ENCODE data around the gene SCRN1.

SCRN1 gene

GRCh38 chr7:29996321-29996720, 6.7 kb upstream of the SCRN1 start:
- Mint-ChIP-seq H3K27me3 (peaks cover 67% of the 10 kb centered on the region), H3K36me3 (ENCODE audit: insufficient read depth) (peaks cover 1% of the 10 kb centered on the region), H3K4me1 (no peaks in the 10 kb centered on the region), H3K9me3 (peaks cover 6% of the 10 kb centered on the region), H3K27ac (ENCODE audit: low read depth) (no peak overlapping the region), H3K4me3 (no peak overlapping the region)
- ATAC-seq (replicated peaks; ENCODE audit: extremely low read depth, poor library complexity, severe bottlenecking) (no peak), DNase-seq (ENCODE audit: low spot score in 2 of 2) (no peak)

GRCh38 chr7:29995652-29996051, 6.1 kb upstream of the SCRN1 start:
- peaks cover 67% of the 10 kb centered on the region for H3K27me3 Mint-ChIP-seq
- peaks cover 6% of the 10 kb centered on the region for H3K9me3 Mint-ChIP-seq
- ATAC-seq (replicated peaks; ENCODE audit: extremely low read depth, poor library complexity, severe bottlenecking) (no peak), DNase-seq (ENCODE audit: low spot score in 2 of 2) (no peak)
- no peaks in the 10 kb centered on the region for H3K4me1 Mint-ChIP-seq
- H3K27ac Mint-ChIP-seq (ENCODE audit: low read depth): no peak overlapping the region
- H3K4me3 Mint-ChIP-seq: no peak overlapping the region
- H3K36me3 Mint-ChIP-seq (ENCODE audit: insufficient read depth): peaks cover 1% of the 10 kb centered on the region

GRCh38 chr7:29993140-29993539, 3.5 kb upstream of the SCRN1 start:
- Mint-ChIP-seq H3K4me1 (peaks cover 6% of the 10 kb centered on the region), H3K36me3 (ENCODE audit: insufficient read depth) (peaks cover 1% of the 10 kb centered on the region), H3K4me3 (no peak overlapping the region), H3K27me3 (peaks cover 58% of the 10 kb centered on the region), H3K27ac (ENCODE audit: low read depth) (no peak overlapping the region), H3K9me3 (peaks cover 6% of the 10 kb centered on the region)
- no peak for DNase-seq (ENCODE audit: low spot score in 2 of 2)
- no peak for ATAC-seq (replicated peaks; ENCODE audit: extremely low read depth, poor library complexity, severe bottlenecking)

- Mint-ChIP-seq H3K4me1 (peaks cover 6% of the 10 kb centered on the region), H3K9me3 (peaks cover 6% of the 10 kb centered on the region), H3K27me3 (peaks cover 58% of the 10 kb centered on the region), H3K4me3 (no peak overlapping the region), H3K27ac (ENCODE audit: low read depth) (no peak overlapping the region), H3K36me3 (ENCODE audit: insufficient read depth) (no peaks in the 10 kb centered on the region)
- ATAC-seq (replicated peaks; ENCODE audit: extremely low read depth, poor library complexity, severe bottlenecking) (no peak), DNase-seq (ENCODE audit: low spot score in 2 of 2) (no peak)
Observed at GRCh38 chr7:29991937-29992336, 2.3 kb upstream of the SCRN1 start.

GRCh38 chr7:29990931-29991330, 1.3 kb upstream of the SCRN1 start:
- DNase-seq (ENCODE audit: low spot score in 2 of 2) (no peak), ATAC-seq (replicated peaks; ENCODE audit: extremely low read depth, poor library complexity, severe bottlenecking) (no peak)
- Mint-ChIP-seq H3K4me1 (peaks cover 6% of the 10 kb centered on the region), H3K27ac (ENCODE audit: low read depth) (no peak overlapping the region), H3K4me3 (peak overlapping the region; percentile 70), H3K36me3 (ENCODE audit: insufficient read depth) (no peaks in the 10 kb centered on the region), H3K9me3 (no peaks in the 10 kb centered on the region), H3K27me3 (peaks cover 54% of the 10 kb centered on the region)

GRCh38 chr7:29988424-29989256, 961 bp downstream of the SCRN1 start:
- no peaks in the 10 kb centered on the region for H3K9me3 Mint-ChIP-seq
- peaks cover 66% of the 10 kb centered on the region for H3K27me3 Mint-ChIP-seq
- no peaks in the 10 kb centered on the region for H3K36me3 Mint-ChIP-seq (ENCODE audit: insufficient read depth)
- H3K4me3 Mint-ChIP-seq: peak overlapping the region; percentile 66
- peaks cover 6% of the 10 kb centered on the region for H3K4me1 Mint-ChIP-seq
- H3K27ac Mint-ChIP-seq (ENCODE audit: low read depth): no peak overlapping the region
- peak; percentile 58 for ATAC-seq (replicated peaks; ENCODE audit: extremely low read depth, poor library complexity, severe bottlenecking)
- no peak for DNase-seq (ENCODE audit: low spot score in 2 of 2)

GRCh38 chr7:29987811-29988317, 1.7 kb downstream of the SCRN1 start:
- Mint-ChIP-seq H3K27me3 (peaks cover 66% of the 10 kb centered on the region), H3K9me3 (no peaks in the 10 kb centered on the region), H3K4me1 (peaks cover 6% of the 10 kb centered on the region), H3K27ac (ENCODE audit: low read depth) (no peak overlapping the region), H3K4me3 (peak overlapping the region; percentile 66), H3K36me3 (ENCODE audit: insufficient read depth) (no peaks in the 10 kb centered on the region)
- DNase-seq (ENCODE audit: low spot score in 2 of 2) (no peak), ATAC-seq (replicated peaks; ENCODE audit: extremely low read depth, poor library complexity, severe bottlenecking) (no peak)

- no peaks in the 10 kb centered on the region for H3K9me3 Mint-ChIP-seq
- no peak overlapping the region for H3K27ac Mint-ChIP-seq (ENCODE audit: low read depth)
- no peak overlapping the region for H3K4me3 Mint-ChIP-seq
- no peaks in the 10 kb centered on the region for H3K36me3 Mint-ChIP-seq (ENCODE audit: insufficient read depth)
- H3K4me1 Mint-ChIP-seq: peaks cover 6% of the 10 kb centered on the region
- H3K27me3 Mint-ChIP-seq: peaks cover 62% of the 10 kb centered on the region
- ATAC-seq (replicated peaks; ENCODE audit: extremely low read depth, poor library complexity, severe bottlenecking) (no peak), DNase-seq (ENCODE audit: low spot score in 2 of 2) (no peak)
Observed at GRCh38 chr7:29987083-29987482, 2.5 kb downstream of the SCRN1 start.

GRCh38 chr7:29980151-29980550, 9.4 kb downstream of the SCRN1 start:
- H3K4me3 Mint-ChIP-seq: no peak overlapping the region
- no peaks in the 10 kb centered on the region for H3K4me1 Mint-ChIP-seq
- ATAC-seq (replicated peaks; ENCODE audit: extremely low read depth, poor library complexity, severe bottlenecking): no peak
- no peaks in the 10 kb centered on the region for H3K36me3 Mint-ChIP-seq (ENCODE audit: insufficient read depth)
- H3K9me3 Mint-ChIP-seq: no peaks in the 10 kb centered on the region
- DNase-seq (ENCODE audit: low spot score in 2 of 2): no peak
- no peak overlapping the region for H3K27ac Mint-ChIP-seq (ENCODE audit: low read depth)
- peaks cover 46% of the 10 kb centered on the region for H3K27me3 Mint-ChIP-seq

GRCh38 chr7:29977886-29978651, 11.5 kb downstream of the SCRN1 start:
- Mint-ChIP-seq H3K36me3 (ENCODE audit: insufficient read depth) (no peaks in the 10 kb centered on the region), H3K4me1 (no peaks in the 10 kb centered on the region), H3K27ac (ENCODE audit: low read depth) (no peak overlapping the region), H3K9me3 (no peaks in the 10 kb centered on the region), H3K27me3 (peaks cover 42% of the 10 kb centered on the region), H3K4me3 (no peak overlapping the region)
- DNase-seq (ENCODE audit: low spot score in 2 of 2): no peak
- no peak for ATAC-seq (replicated peaks; ENCODE audit: extremely low read depth, poor library complexity, severe bottlenecking)

- no peak for ATAC-seq (replicated peaks; ENCODE audit: extremely low read depth, poor library complexity, severe bottlenecking)
- H3K27ac Mint-ChIP-seq (ENCODE audit: low read depth): no peak overlapping the region
- no peak for DNase-seq (ENCODE audit: low spot score in 2 of 2)
- H3K4me3 Mint-ChIP-seq: no peak overlapping the region
- H3K36me3 Mint-ChIP-seq (ENCODE audit: insufficient read depth): no peaks in the 10 kb centered on the region
- no peaks in the 10 kb centered on the region for H3K4me1 Mint-ChIP-seq
- H3K27me3 Mint-ChIP-seq: peaks cover 41% of the 10 kb centered on the region
- no peaks in the 10 kb centered on the region for H3K9me3 Mint-ChIP-seq
Observed at GRCh38 chr7:29976673-29977415, 12.8 kb downstream of the SCRN1 start.

- ATAC-seq (replicated peaks; ENCODE audit: extremely low read depth, poor library complexity, severe bottlenecking): no peak
- no peak overlapping the region for H3K4me3 Mint-ChIP-seq
- no peaks in the 10 kb centered on the region for H3K4me1 Mint-ChIP-seq
- peaks cover 41% of the 10 kb centered on the region for H3K27me3 Mint-ChIP-seq
- H3K36me3 Mint-ChIP-seq (ENCODE audit: insufficient read depth): no peaks in the 10 kb centered on the region
- H3K27ac Mint-ChIP-seq (ENCODE audit: low read depth): no peak overlapping the region
- no peak for DNase-seq (ENCODE audit: low spot score in 2 of 2)
- H3K9me3 Mint-ChIP-seq: no peaks in the 10 kb centered on the region
Observed at GRCh38 chr7:29976266-29976665, 13.3 kb downstream of the SCRN1 start.

Data from central memory CD8-positive, alpha-beta T cell (primary cell).